ENCODE measurements around the gene NTM.

DNA sequence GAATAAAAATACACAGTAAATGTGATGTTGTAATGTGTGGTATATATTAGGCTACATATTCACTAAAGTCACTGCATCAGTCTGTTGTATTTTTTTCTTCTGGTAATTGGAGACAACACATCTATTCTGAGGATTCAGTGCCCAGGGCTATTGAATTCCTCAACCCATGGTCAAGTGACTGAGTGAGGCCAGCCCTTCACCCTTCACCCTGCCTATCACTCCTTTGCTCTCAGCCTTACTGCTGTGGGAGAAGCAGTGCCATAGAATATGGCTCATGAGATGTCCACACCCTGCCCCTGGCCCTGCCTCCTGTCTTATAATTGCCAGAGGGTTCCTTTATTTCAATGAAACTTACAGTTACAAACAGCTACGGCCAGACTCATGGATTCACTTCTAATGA, 295.6 kb downstream of the NTM start:
- TF ChIP-seq BHLHE40 (IDR thresholded peaks at IDR 0.05; ENCODE audit: borderline replicate concordance): no peak
- no peak for TF ChIP-seq FOXK2 (IDR thresholded peaks at IDR 0.05)
- TF ChIP-seq FOXA1 (IDR thresholded peaks at IDR 0.05): no peak
- no peak for TF ChIP-seq TARDBP (IDR thresholded peaks at IDR 0.05)
